GM18519 (cell line): Measurements from ENCODE around the gene NFIA.

Experiments
- ATAC-seq: cut with Tn5 transposase; IDR thresholded peaks from one replicate; pipeline ENCODE4 v1.9.1; 2021; ENCODE audit warnings: mild to moderate bottlenecking, moderate library complexity; ENCODE audit not compliant: unreplicated experiment, low FRiP score

NFIA gene

DNA sequence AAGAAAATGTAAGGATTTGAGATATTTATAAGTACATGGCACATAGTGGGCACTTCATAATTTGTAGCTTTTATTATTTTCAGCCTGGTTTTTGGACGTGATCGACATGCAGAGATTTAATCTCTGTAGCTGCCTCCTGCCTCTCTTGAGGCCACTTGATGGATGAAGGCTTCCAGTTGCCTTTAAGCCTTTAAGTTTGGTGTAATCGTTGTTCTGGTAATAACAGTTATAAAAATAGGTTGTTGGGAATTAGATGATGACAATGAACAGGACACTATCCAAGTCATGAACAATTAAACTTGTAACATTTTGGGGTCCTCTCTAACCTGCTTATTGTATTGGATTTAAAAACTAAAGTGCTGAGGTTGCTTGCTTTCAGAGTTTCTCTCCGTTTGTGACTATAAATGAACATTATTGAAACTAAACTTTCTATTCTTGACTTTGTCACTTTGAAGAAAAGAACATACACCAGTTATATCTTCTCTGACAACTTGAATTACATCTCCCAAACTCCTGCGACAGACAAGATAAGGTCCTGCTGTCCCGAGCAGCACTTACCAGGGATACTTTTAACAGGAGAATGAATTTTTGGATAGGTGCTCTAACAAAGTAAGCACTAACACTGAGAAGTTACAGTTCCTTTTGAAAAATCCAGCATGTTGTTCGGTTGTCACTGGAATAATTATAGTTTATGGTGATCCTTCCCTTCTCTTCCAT lies 295.0 kb downstream of the NFIA start:
- ATAC-seq, result no peak

DNA sequence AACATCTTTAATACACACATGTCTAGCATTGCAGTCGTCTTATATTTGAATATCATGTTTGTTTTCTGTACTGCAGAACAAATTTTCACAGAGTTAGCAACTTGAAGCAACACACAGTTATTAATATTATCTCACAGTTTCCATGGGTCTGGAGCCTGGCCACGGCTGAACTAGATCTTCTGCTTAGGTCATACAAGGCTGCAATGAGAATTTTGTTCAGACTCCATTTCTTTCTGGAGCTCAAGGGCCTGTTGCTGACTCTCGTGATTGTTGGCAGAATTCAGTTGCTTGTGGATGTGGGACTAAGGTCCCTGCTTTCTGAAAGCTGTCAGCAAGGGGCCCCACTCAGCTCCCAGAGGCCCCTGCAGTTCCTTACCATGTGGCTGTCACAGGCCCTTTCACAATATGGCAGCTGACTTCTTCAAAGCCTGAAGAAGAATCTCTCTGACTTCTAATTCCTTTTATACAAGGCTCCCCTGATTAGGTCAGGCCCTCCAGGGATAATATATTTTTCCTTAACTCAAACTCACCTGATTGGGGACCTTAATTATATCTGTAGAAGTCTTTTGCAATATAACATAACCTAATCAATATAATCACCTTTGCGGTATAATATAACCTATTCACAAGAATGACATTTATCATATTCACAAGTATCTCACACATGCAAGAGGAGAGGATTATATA lies 296.3 kb downstream of the NFIA start:
- ATAC-seq, result no peak

DNA sequence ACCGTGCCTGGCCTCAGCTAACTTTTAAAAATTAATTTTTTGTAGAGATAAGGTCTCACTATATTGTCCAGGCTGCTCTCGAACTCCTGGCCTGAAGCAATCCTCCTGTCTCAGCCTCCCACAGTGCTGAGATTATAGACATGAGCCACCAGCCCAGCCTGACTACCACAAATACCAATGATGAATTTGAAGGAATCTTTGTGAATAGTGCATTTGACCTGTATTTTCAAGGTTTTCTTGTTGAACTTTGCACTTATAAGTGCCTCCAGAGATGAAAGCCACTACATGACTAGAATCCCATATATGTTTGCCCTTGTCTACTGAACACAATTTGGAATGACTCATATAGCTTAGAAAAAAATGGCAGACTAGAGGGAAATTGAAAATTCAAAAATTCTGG lies 297.3 kb downstream of the NFIA start:
- no peak for ATAC-seq

DNA sequence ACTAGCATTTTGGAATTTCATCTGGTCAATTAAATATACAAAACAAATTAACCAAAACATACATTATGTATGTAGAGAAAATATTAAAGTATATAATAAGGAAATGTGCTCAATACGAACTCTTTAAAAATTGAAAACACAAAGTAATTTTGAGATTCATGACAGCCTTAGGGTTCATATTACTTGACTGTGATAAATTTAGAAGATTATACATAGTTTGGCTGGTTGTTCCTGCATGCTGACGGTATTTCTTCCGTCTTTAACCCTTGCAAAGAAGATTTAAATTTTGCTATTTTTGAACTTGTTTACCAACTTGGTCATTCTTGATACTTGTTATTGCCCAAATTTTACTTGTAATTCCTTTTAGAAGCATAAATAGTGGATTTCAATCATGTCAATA lies 298.2 kb downstream of the NFIA start:
- ATAC-seq, result no peak

DNA sequence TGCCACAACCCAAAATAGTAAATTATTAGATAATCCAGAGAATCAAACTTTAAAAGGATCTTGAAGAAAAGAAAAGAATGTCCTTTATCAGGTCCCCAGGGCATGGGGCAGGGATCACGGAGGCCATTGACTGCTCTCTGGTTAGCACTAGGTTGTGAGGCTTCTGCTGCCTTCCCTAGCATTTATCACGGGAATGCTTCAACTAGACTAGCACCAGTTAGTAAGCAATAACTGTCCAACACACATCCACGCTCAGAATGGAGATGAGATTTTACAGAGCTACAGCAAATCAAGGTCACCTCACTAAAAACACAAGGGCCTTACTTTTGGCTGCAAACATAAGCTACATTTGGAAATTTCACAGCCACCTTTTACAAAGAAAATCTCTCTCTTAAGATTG lies 304.0 kb downstream of the NFIA start:
- no peak for ATAC-seq

DNA sequence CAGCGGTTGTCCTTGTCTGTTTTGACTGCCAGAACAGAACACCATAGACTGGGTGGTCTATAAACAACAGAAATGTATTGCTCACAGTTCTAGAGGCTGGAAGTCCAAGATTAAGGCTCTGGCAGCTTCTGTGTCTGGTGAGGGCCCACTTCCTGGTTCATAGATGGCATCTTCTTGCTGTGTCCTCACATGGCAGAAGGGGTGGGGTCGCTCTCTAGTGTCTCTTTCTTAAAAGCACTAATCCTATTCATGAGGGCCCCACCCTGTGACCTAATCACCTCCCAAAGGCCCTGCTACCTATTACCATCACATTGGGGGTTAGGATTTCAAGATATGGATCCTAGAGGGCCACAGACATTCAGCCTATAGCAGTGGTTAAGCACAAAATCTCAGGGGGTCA lies 304.4 kb downstream of the NFIA start:
- no peak for ATAC-seq

DNA sequence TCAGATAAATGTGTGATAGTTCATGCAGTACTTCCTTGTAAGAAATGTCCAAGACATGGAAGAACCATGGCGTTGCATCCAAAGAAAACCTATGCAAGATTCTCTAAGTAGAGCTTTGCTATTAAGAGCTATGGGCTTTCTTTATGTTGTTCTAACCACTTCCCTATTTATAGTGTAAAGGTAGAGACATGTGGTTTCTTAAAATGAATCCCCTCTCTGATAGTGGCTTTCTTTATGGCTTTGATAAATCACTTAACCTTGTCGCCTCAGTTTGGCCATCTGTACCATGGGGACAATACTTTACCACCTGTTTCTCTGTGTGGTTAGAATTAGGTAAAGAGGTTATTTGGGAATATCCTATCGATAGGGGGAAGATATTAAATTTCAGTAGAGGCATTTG lies 305.5 kb downstream of the NFIA start:
- no peak for ATAC-seq

DNA sequence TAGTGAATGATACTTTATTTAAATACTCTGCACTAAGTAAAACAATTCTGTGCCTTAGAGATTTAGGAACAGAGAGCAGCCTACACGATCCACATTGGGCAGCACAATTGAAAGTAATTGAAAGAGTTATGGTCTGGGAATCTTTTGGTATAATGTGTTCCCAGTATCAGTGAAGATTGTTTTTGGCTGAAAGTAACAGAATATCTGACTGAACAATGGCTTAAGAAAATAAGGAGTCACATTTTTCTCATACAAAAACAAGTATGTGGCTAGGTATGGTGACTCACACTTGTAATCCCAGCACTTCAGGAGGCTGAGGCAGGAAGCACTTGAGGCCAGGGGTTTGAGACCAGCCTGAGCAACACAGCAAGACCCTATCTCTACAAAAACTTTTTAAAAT lies 306.2 kb downstream of the NFIA start:
- no peak for ATAC-seq

DNA sequence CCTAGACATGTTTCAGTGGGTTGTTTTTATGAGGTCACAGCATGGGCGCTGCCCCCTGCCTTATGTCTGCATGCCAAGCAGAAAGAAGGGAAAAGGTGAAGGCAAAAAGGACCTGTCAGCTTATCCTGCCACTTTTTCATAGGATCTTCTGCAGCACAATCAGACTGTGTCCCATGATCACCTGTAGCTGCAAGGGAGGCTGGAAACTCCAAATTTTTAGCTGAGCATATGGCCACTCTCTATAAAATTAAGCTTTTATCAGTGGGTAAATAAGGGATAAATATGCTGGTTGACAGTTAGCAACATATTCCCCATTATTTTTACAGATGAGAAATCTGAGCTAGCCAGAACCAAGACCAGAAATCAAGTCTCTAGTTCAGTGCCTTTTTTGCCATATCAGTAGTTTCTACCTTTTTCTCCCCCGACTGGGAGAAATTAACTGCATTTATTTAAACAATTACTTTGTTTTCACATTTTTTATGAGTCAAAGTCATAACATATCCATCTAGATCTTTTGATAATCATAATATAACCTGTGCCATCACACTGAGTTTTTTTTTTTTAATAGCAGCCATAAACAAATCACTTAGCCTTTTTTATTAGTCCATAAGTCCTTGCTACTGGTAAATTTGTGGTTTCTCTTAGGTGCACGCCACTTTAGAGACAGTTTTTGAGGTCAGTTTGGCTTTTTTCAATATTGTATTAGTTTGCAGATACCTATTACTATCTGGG lies 307.0 kb downstream of the NFIA start:
- ATAC-seq, result no peak

DNA sequence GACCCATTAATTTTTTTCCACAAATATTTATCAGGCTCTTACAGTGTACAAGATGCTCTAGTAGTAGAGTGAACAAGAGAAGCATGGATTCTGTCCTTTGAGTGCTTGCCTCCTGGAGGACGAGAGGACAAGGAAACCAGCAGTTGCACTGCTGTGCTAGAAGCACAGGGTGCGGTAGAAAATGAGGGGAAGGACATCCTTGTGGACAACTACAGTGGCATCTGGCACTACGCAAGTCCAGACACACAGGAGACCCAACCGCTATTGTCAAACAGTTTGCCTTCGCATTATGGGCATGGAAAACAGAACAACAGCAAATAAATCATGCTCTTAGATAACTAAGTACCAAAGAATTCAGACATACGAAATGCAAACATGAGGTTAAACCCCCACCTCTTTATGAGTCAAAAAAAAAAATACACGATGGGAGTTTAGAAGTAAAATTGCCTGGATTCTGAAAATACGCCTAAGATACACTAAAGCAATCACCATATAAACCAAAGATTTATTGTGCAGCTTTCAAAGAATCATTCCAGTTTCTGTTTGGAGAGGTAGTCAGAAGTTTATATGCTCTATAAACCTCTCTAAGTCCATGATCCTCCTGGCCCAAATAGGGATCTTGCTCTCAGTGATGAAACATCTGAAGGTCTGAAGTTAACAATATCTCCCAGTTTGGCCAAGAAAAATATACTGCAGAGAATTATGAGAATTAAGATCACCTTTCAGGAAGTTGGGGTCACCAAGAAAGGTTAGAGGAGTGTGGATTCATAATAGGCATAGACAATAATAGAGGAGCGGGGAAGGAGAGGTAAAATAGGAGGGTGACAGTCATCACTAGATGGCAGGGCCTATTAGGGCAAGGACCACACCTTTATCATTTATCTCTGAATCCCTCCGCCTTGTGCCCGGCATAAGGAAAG lies 307.8 kb downstream of the NFIA start:
- ATAC-seq, result no peak

DNA sequence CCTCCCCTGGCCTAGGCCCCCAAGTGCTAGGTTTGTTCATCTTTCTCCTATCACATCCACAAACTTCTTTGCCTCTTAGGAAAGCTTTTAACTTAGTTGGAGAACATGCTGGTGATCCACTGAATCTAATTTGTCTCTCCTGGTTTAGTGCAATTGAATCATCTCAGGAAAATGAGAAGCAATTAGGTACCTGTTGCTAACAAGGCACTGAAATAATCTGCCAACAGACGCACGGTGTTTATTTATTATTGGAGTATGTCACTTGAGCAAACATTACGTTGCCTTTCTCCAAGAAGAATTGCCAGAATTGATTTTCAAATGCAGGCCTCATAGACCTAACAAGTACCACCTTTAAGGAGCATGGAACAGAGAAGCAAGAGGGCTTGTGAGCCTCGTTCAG lies 309.4 kb downstream of the NFIA start:
- no peak for ATAC-seq

DNA sequence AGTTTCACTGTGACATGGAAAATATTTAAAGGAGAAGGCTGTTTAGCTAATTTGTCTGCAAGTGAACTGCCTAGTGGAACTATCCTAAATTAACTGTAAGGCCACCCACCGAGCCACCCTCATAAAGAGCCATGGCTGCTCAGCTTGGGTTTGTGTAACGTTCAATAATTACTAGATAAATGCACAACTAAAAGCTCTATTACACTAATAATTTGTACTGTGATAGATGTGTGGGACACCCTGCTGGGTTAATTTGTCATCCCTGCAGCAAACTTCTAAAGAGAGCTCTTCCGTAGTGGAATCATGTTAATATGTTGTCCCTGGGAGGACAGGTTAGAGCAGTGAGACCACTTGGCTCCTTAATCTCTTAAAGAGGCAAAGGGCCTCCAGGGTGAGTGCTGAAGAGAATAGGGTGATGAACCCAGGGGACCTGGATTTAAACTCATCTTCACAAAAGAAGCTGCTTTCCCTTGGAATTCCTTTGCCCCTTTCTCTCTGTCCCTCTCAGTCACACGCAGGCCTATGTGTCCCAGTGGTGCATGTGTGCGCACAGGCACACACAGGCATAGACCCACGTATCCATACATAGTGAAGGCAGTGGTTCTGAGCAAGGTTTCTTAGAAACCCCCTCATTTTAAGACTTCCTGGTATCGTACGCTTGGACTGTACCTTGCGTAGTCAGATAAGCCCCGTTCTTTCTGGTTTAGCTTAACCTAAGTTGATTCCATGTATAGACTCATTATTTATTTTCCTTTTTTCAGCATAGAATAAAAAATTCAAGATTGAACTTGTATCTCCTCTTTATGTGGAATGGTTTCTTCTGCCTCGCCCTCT lies 310.3 kb downstream of the NFIA start:
- no peak for ATAC-seq

DNA sequence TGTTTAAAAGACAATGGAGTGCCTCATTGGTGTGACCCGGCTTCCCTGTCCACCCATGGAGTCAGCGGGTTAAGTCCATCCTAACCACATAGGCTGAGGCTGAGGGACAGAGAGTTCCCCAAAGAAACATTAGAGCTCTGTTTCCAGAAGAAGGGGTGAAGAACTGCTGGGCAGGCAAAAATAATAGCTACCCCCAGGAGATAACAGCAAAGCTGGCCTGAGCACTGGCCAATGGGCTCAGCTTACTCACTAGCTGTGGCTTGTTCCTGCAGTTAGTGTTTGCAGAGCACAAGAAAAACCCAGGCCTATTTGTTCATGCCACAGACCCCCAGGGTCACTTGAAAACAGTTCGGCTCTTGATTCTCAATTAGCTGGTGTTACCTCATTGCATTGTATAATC lies 311.2 kb downstream of the NFIA start:
- no peak for ATAC-seq

DNA sequence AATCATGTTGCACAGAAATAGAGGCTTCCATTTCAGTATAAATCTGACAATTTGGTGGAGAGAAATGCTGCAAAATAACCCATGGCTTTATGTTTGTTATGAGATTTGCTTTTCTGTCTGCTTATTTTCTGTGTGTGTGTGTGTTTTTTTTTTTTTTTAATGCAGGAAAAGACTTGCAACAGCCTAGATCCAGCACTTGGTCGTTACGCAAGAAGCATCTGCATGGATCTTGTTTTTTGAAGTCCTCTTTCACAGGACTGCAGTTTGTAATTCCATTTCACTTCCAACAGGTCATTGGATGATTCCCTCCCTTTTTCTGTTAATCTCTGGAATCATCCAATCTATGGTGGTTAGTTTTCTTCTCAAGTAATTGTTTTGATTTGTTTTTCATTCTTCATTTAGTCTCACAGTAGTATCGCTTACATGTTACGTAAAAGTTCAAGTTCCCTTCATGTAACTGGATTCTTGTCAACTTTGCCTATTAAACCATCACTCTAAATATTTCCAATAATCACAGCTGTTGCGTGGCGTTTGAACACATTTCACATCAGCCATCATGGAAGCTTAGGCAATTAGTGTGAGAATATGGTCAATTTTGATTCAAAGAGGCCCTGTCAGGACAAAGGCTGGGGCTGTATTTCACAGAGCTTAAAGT lies 312.9 kb downstream of the NFIA start:
- ATAC-seq, result no peak

DNA sequence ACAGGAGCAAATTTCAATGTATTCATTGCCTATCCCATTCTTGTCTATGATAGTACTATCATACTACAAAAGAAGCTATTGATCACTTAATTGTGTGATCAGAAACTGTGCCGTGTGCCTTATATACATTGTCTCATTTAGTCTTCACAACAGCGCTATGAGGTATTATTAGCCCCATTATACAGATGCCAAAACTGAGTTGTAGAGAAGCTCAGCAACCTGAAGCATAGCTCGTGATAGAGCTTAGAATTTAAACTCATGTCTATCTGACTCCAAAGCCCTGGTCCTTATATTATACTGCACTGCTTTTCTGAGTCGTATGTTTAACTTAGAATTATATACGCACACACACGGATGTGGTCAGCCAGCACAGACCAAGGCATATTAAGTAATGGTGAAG lies 315.1 kb downstream of the NFIA start:
- no peak for ATAC-seq

DNA sequence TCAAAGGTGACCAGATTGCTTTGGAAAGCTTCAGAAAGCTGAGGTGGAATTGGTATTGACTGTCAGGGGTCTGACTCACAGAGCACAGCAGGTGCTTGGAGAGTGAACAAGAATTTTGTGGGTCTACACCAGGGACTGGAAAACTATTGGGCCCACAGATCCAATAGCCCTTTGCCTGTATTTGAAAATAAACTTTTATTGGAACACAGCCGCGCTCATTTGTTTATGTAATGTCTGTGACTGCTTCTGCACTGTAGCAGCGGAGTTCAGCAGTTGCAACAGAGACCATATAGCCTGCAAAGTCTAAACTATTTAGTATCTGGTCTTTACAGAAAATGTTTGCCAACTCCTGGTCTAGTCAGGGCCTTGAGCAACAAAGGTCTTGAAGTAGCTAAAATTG lies 315.6 kb downstream of the NFIA start:
- ATAC-seq, result no peak

DNA sequence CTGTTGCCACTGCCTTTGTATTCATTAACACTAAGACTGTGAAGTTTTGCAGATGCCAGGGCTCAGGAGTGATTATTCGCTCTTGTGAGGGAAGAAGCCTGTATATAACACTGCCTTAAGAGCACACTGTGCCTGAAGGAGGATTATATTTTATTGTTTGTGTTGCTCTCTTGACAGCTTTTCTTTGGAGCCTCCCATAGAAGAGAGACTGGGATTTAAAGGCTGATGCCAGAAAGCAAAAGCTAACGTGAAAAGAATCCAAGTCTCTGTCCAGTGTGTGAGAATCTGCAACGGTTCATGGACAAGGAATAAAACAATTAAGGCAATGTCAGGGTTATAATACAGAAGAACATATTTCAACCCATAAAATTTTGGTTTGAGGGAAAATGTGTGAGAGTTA lies 316.8 kb downstream of the NFIA start:
- ATAC-seq, result no peak

DNA sequence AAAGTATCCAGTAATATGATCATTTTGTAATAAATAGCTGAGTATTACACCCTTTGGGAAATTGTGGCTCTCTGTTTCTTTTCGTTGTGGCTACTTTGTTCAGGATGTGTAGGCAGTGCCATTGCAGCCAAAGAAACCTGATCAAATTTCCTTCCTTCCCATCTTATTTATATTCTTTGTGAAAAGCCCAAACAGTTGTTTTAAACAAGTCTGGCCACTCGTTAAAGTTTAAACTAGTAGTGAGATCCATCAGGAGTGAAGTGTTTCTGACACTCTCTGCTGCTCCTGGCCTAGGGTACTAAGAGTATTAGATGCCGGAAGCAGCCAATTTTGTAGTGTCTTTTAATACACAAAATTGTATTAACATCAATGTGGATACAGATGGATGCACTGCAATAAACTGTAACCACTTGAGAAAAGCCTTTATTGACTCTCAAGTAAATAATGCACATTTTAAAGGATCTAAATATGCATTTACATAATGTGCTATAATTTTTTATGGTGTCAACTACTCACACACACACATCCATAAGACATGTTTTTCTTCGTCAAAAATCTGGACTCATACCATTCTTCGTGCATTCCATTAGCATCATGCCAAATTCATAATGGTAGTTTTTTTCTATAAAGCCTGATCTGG lies 317.9 kb downstream of the NFIA start:
- ATAC-seq, result no peak

DNA sequence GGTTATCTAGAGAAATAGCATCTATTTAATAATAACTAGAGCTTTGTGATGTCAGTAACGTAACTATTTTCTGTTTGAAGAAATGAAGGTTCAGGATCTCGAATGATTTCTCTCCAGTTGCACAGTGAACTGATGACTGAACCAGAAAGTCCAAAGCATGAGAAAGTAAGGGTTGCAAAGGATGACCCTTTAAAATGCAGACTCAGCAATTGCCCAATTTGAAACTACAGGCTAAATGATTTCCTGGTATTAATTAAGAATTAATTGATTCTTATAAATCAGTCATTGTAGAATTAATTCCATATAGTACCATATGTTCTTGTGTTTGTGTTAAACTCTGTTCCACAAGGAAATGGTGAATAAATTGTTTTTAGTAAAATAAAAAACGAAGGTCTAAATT lies 318.6 kb downstream of the NFIA start:
- no peak for ATAC-seq
